ENCODE measurements around the gene RHOD.
A peak's percentile ranks its signal among the peaks of the same experiment; 100 is the strongest.

Gene RHOD

DNA sequence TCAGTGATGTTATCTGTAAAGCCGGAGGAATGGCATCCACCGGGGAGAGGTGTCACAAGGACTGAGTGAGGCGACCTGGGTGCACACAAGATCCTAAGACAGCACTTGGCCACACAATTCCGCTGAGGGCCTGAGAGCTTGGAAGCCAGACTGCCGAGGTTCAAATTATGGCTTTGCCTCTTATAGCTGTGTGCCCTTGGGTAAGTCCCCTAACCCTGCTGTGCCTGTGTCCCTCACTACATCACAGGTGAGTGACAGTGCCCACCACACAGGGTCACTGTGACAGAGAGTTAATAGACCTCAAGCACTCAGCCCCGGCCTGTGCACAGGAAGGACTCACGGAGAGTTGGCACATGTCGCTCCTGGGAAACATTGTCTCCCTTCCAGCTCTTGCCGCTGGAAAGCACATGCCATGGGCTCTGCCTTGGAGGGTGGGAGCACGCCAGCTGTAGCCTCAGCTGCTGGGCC, 592 bp downstream of the RHOD start:
- TF ChIP-seq, protein P1, sequence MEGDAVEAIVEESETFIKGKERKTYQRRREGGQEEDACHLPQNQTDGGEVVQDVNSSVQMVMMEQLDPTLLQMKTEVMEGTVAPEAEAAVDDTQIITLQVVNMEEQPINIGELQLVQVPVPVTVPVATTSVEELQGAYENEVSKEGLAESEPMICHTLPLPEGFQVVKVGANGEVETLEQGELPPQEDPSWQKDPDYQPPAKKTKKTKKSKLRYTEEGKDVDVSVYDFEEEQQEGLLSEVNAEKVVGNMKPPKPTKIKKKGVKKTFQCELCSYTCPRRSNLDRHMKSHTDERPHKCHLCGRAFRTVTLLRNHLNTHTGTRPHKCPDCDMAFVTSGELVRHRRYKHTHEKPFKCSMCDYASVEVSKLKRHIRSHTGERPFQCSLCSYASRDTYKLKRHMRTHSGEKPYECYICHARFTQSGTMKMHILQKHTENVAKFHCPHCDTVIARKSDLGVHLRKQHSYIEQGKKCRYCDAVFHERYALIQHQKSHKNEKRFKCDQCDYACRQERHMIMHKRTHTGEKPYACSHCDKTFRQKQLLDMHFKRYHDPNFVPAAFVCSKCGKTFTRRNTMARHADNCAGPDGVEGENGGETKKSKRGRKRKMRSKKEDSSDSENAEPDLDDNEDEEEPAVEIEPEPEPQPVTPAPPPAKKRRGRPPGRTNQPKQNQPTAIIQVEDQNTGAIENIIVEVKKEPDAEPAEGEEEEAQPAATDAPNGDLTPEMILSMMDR (IDR thresholded peaks at IDR 0.05; ENCODE audit: control insufficient read depth, insufficient read depth, low read depth, low read length, missing control alignments), result no peak
- H3K4me3 ChIP-seq (ENCODE audit: control insufficient read depth, low read depth, low read length), result peak overlapping the region; percentile 42
- DNase-seq (ENCODE audit: low read depth), result no peak

DNA sequence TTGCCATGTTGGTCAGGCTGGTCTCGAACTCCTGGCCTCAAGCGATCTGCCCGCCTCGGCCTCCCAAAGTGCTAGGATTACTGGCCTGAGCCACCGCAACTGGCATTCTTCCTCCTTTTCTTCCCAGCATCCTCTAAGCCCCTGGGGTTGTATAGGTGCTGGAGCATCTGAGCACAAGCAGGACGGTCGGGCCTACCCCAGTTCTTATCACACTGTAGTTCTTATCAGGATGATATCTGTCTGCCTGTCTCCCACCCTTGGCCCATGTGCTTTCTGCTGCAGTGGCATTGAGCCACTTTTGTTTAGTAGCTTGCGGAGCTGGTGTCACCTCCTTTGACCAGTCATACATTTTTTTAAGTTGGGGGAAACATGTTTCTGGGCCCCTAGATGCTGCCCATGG, 1.9 kb downstream of the RHOD start:
- H3K4me3 ChIP-seq (ENCODE audit: control insufficient read depth, low read depth, low read length), result no peak overlapping the region
- TF ChIP-seq, protein P1 (IDR thresholded peaks at IDR 0.05; ENCODE audit: control insufficient read depth, insufficient read depth, low read depth, low read length, missing control alignments), result no peak
- DNase-seq (ENCODE audit: low read depth), result no peak

DNA sequence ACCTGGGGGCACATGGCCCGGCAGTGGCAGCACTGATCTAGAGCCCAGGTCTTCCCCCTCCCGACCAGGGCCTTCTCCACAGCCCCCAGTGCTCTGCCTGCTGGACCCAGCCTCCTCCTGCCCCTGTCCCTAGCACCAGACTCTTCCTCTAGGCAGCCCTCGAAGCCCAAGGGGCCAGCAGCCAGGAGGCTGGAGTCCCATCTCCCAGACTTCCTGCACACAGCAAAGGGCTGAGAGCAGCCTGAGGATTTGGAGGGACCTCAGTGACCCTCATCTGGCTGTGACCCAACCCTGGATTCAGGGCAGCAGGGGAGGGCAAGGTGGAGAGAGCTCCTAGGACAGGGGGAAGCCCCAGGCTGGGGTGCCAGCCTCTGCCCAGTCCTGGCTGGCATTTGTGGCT, 3.0 kb downstream of the RHOD start:
- TF ChIP-seq, protein P1 (IDR thresholded peaks at IDR 0.05; ENCODE audit: control insufficient read depth, insufficient read depth, low read depth, low read length, missing control alignments), result no peak
- H3K4me3 ChIP-seq (ENCODE audit: control insufficient read depth, low read depth, low read length), result no peak overlapping the region
- DNase-seq (ENCODE audit: low read depth), result no peak

DNA sequence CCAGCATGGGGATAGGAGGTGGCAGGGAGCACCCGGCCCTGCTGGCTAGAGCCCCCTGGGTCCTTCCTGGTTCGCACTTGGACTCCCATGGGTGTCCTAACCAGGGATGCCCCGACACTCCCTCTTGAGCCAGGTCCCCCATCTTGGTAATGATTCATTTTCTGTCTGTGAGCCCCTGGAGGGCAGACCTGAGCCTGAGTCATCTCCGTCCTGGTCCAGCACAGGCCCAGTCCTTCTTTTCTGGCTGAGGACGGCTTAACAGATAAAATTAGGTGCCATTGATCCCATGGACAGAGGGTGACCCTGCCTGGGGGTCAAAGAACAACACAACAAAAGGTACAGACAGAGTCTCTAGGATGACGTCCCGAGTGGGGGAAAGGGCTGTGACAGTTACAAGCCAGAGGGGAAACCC, 3.5 kb downstream of the RHOD start:
- DNase-seq (ENCODE audit: low read depth), result no peak
- no peak overlapping the region for H3K4me3 ChIP-seq (ENCODE audit: control insufficient read depth, low read depth, low read length)
- TF ChIP-seq, protein P1 (IDR thresholded peaks at IDR 0.05; ENCODE audit: control insufficient read depth, insufficient read depth, low read depth, low read length, missing control alignments), result no peak

DNA sequence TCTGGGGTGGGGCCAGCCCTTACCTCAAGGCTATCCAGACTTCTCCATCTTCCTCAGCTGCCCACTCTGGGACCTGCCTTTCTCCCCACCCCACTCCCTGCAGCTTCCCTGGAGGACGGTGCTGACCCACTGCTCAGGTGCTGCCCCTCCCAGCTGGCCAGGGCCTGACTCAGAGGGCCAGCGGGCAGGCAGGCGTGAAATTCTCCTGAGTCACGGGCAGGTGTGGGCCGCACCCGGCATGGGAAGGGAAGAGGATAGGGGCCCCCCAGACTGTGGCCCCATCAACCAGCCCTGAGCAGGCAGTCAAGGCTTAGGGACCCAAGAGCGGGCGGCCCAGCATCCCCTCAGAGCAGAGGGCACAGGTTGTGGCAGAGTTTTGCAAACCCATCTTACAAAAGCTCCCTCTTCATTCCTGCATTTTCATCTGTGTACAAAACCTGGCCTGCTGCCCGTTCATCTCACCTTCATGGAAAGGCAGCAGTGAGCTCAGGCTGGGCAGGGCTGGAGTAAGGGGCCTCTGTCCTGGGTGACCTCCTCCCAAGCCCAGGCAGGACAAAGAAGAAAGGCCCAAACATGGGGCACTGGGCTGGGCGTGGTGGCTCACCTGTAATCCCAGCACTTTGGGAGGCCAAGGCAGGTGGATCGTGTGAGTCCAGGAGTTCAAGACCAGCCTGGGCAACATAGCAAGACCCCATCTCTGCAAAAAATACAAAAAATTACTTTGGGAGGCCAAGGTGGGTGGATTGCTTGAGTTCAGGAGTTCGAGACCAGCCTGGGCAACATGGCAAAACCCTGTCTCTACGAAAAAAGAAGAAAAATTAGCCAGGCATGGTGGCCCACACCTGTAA, 6.1 kb downstream of the RHOD start:
- H3K4me3 ChIP-seq (ENCODE audit: control insufficient read depth, low read depth, low read length), result no peak overlapping the region
- TF ChIP-seq, protein P1 (IDR thresholded peaks at IDR 0.05; ENCODE audit: control insufficient read depth, insufficient read depth, low read depth, low read length, missing control alignments), result no peak
- no peak for DNase-seq (ENCODE audit: low read depth)

DNA sequence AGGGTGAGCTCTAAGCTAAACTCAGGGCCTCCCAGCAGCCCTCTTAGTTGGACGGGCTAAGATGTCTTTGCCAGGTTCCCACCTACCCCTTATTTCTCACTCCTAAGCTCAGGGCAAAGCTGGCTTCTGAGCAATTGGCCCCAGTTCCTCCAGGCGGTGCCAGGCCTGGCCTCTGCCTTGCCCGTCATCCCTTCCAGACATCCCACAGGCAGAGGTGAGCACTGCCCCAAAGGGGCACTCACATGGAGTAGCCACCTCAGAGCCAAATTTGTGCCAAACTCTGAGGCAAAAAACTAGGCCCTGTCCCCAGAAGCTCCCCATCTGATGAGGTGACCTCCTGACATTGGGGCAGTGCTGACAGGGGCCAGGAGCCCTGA, 9.7 kb downstream of the RHOD start:
- H3K4me3 ChIP-seq (ENCODE audit: control insufficient read depth, low read depth, low read length), result no peak overlapping the region
- TF ChIP-seq, protein P1 (IDR thresholded peaks at IDR 0.05; ENCODE audit: control insufficient read depth, insufficient read depth, low read depth, low read length, missing control alignments), result no peak
- no peak for DNase-seq (ENCODE audit: low read depth)
